ENCODE data around the gene PIP4K2A. TPM values are rescaled to one million over a fixed set of nuclear protein-coding genes. Genes with fewer than 3 reads are reported as not detected.

PIP4K2A gene
- total and polyA plus RNA-seq, 2 experiments from 2014 or later = 39.9 to 40.1 TPM

- TF ChIP-seq, protein P1, sequence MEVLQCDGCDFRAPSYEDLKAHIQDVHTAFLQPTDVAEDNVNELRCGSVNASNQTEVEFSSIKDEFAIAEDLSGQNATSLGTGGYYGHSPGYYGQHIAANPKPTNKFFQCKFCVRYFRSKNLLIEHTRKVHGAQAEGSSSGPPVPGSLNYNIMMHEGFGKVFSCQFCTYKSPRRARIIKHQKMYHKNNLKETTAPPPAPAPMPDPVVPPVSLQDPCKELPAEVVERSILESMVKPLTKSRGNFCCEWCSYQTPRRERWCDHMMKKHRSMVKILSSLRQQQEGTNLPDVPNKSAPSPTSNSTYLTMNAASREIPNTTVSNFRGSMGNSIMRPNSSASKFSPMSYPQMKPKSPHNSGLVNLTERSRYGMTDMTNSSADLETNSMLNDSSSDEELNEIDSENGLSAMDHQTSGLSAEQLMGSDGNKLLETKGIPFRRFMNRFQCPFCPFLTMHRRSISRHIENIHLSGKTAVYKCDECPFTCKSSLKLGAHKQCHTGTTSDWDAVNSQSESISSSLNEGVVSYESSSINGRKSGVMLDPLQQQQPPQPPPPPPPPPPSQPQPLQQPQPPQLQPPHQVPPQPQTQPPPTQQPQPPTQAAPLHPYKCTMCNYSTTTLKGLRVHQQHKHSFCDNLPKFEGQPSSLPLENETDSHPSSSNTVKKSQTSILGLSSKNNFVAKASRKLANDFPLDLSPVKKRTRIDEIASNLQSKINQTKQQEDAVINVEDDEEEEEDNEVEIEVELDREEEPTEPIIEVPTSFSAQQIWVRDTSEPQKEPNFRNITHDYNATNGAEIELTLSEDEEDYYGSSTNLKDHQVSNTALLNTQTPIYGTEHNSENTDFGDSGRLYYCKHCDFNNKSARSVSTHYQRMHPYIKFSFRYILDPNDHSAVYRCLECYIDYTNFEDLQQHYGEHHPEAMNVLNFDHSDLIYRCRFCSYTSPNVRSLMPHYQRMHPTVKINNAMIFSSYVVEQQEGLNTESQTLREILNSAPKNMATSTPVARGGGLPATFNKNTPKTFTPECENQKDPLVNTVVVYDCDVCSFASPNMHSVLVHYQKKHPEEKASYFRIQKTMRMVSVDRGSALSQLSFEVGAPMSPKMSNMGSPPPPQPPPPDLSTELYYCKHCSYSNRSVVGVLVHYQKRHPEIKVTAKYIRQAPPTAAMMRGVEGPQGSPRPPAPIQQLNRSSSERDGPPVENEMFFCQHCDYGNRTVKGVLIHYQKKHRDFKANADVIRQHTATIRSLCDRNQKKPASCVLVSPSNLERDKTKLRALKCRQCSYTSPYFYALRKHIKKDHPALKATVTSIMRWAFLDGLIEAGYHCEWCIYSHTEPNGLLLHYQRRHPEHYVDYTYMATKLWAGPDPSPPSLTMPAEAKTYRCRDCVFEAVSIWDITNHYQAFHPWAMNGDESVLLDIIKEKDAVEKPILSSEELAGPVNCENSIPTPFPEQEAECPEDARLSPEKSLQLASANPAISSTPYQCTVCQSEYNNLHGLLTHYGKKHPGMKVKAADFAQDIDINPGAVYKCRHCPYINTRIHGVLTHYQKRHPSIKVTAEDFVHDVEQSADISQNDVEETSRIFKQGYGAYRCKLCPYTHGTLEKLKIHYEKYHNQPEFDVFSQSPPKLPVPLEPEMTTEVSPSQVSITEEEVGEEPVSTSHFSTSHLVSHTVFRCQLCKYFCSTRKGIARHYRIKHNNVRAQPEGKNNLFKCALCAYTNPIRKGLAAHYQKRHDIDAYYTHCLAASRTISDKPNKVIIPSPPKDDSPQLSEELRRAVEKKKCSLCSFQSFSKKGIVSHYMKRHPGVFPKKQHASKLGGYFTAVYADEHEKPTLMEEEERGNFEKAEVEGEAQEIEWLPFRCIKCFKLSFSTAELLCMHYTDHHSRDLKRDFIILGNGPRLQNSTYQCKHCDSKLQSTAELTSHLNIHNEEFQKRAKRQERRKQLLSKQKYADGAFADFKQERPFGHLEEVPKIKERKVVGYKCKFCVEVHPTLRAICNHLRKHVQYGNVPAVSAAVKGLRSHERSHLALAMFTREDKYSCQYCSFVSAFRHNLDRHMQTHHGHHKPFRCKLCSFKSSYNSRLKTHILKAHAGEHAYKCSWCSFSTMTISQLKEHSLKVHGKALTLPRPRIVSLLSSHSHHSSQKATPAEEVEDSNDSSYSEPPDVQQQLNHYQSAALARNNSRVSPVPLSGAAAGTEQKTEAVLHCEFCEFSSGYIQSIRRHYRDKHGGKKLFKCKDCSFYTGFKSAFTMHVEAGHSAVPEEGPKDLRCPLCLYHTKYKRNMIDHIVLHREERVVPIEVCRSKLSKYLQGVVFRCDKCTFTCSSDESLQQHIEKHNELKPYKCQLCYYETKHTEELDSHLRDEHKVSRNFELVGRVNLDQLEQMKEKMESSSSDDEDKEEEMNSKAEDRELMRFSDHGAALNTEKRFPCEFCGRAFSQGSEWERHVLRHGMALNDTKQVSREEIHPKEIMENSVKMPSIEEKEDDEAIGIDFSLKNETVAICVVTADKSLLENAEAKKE (CRISPR knock-in tag; IDR thresholded peaks at IDR 0.05) = no peak
- TF ChIP-seq STAT1 (IDR thresholded peaks at IDR 0.05; ENCODE audit: unreplicated experiment) (no peak), EZH2phosphoT487 (IDR thresholded peaks at IDR 0.05; ENCODE audit: unreplicated experiment) (no peak), ETS1 (IDR thresholded peaks at IDR 0.05) (no peak), JUNB (IDR thresholded peaks at IDR 0.05; ENCODE audit: unreplicated experiment) (no peak), CREB1 (CRISPR knock-in tag; IDR thresholded peaks at IDR 0.05; ENCODE audit: low read depth) (no peak), ZNF114 (CRISPR knock-in tag; IDR thresholded peaks at IDR 0.05) (no peak), POLR2AphosphoS5 (IDR thresholded peaks at IDR 0.05; ENCODE audit: low read depth) (no peak)
- TF ChIP-seq, protein P2, sequence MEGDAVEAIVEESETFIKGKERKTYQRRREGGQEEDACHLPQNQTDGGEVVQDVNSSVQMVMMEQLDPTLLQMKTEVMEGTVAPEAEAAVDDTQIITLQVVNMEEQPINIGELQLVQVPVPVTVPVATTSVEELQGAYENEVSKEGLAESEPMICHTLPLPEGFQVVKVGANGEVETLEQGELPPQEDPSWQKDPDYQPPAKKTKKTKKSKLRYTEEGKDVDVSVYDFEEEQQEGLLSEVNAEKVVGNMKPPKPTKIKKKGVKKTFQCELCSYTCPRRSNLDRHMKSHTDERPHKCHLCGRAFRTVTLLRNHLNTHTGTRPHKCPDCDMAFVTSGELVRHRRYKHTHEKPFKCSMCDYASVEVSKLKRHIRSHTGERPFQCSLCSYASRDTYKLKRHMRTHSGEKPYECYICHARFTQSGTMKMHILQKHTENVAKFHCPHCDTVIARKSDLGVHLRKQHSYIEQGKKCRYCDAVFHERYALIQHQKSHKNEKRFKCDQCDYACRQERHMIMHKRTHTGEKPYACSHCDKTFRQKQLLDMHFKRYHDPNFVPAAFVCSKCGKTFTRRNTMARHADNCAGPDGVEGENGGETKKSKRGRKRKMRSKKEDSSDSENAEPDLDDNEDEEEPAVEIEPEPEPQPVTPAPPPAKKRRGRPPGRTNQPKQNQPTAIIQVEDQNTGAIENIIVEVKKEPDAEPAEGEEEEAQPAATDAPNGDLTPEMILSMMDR (conservative IDR thresholded peaks at IDR 0.05; ENCODE audit: low read depth in 2 of 2) = no peak
Observed at GRCh38 chr10:22589851-22590514, 124.4 kb downstream of the PIP4K2A start (continued).
